DND-41 (cell line): ENCODE measurements around the gene BTBD16.

Experiments
- CTCF ChIP-seq: IDR thresholded peaks from 2 replicates; pipeline ENCODE4 v1.5.1; 2012; ENCODE audit warnings: borderline replicate concordance, low read length, moderate library complexity, mild to moderate bottlenecking; ENCODE audit not compliant: poor library complexity, severe bottlenecking; ENCODE audit errors: extremely low read depth
- EZH2 ChIP-seq: IDR thresholded peaks from 3 replicates; pipeline ENCODE4 v1.6.1; 2012; ENCODE audit warnings: borderline replicate concordance, low read depth, mild to moderate bottlenecking, moderate library complexity, low read length, inconsistent platforms; ENCODE audit not compliant: severe bottlenecking

- TF ChIP-seq EZH2 = no peak
- no peak for TF ChIP-seq CTCF
Measured at GRCh38 chr10:122288262-122288661, 17.2 kb downstream of the BTBD16 start.
